Left ventricle myocardium inferior (tissue), 1 donor: ENCODE data around the gene EYA2. TPM values are rescaled to one million over a fixed set of nuclear protein-coding genes. Genes with fewer than 3 reads are reported as not detected.
"Not testable (repeated sequence)": the region's sequence is repeated elsewhere in the genome, so short reads cannot be mapped to it uniquely, and the experiment has no call there.

Source experiments
- DNase-seq: peaks from one replicate; pipeline ENCODE4 v3.0.0-alpha.2; 2020
- H3K27ac ChIP-seq: fragments of 200-600 bp; replicated peaks from 2 replicates; pipeline ENCODE4 v1.8.0; 2021
- H3K27me3 ChIP-seq: fragments of 200-600 bp; 2 replicates; pipeline ENCODE4 v1.8.0; 2021; ENCODE audit warnings: low read depth
- H3K36me3 ChIP-seq: fragments of 200-600 bp; 2 replicates; pipeline ENCODE4 v1.8.0; 2021
- H3K4me1 ChIP-seq: fragments of 200-600 bp; 2 replicates; pipeline ENCODE4 v1.8.0; 2021
- H3K4me3 ChIP-seq: fragments of 200-600 bp; 2 replicates; pipeline ENCODE4 v1.8.0; 2021; ENCODE audit warnings: mild to moderate bottlenecking, moderate library complexity
- H3K9me3 ChIP-seq: fragments of 200-600 bp; replicated peaks from 2 replicates; pipeline ENCODE4 v1.8.0; 2021
- CTCF ChIP-seq: fragments of 200-600 bp; IDR thresholded peaks from 2 replicates; pipeline ENCODE4 v1.8.0; 2021; ENCODE audit warnings: antibody characterized with exemption, mild to moderate bottlenecking, borderline replicate concordance
- intact Hi-C: fragments of 100-400 bp; cut with micrococcal nuclease; formaldehyde crosslinking; loops from one replicate; pipeline ENCODE4 v1.11.0; 2022
- total RNA-seq: library from RNA; stranded (reverse); fragmentation: NEBNext Ultra II Directional; extraction: Animal tissue kit (Norgen Biotek cat#: 25700); gene quantifications from one replicate; pipeline ENCODE4 v1.2.1, GENCODE V29; 2021
- donor health status: DM: no; HTN: yes; CAD: no; lungs with severe emphysema.

The EYA2 gene
- total RNA-seq, 1 donor from 2014 or later: 0.63 TPM

DNA sequence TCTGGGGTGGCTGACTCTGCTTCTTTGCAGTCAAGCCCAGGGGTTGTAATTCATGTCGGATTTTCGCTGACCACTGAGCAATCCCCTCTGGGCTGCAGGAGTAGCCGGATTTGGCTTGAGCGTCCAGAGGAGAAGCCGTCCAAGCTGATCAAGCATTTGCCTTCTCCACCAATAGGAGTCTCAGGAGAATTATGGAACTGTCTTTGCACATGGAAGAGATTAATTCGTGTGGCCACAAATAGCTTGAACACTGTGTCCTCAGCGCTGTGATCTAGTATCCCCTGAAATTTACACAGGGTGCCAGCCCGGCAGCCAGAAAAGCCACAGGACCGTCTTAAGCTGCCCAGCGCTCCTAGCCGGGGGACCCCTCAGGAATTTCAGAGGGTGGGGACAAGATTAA, 37.1 kb downstream of the EYA2 start:
- no peak for TF ChIP-seq CTCF
- Histone ChIP-seq H3K9me3 (no peaks in the 10 kb centered on the region), H3K27me3 (peaks cover 60% of the 10 kb centered on the region), H3K27ac (no peak overlapping the region), H3K36me3 (no peaks in the 10 kb centered on the region), H3K4me3 (no peak overlapping the region), H3K4me1 (peaks cover 16% of the 10 kb centered on the region)
- DNase-seq: no peak
- intact Hi-C loops: no loop called here

DNA sequence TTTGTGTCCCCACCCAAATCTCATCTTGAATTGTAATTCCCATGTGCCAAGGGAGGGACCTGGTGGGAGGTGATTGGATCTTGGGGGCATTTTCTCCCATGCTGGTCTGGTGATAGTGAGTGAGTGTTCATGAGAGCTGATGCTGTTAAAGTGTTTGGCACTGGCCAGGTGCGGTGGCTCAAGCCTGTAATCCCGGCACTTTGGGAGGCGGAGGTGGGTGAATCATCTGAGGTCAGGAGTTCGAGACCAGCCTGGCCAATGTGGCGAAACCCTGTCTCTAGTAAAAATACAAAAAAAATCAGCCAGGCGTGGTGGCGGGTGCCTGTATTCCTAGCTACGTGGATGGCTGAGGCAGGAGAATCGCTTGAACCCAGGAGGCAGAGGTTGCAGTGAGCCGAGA, 37.8 kb downstream of the EYA2 start:
- H3K27ac ChIP-seq, DNase-seq, H3K9me3 ChIP-seq, intact Hi-C loops, H3K4me3 ChIP-seq, H3K36me3 ChIP-seq: not testable (repeated sequence)
- peaks cover 16% of the 10 kb centered on the region for H3K4me1 ChIP-seq
- peaks cover 63% of the 10 kb centered on the region for H3K27me3 ChIP-seq

- intact Hi-C loops: no loop called here
Measured at GRCh38 chr20:46933150-46933549, 38.5 kb downstream of the EYA2 start.

GRCh38 chr20:46934746-46935287, 40.2 kb downstream of the EYA2 start:
- Histone ChIP-seq H3K27ac (no peak overlapping the region), H3K9me3 (no peaks in the 10 kb centered on the region), H3K27me3 (peaks cover 57% of the 10 kb centered on the region), H3K4me1 (peaks cover 16% of the 10 kb centered on the region), H3K4me3 (no peak overlapping the region), H3K36me3 (no peaks in the 10 kb centered on the region)
- TF ChIP-seq CTCF: no peak
- no peak for DNase-seq
- intact Hi-C loops: no loop called here

More at GRCh38 chr20:46933150-46933549, 38.5 kb downstream of the EYA2 start:
- H3K27ac ChIP-seq: no peak overlapping the region
- no peaks in the 10 kb centered on the region for H3K9me3 ChIP-seq
- no peak for DNase-seq
- TF ChIP-seq CTCF: no peak
- no peaks in the 10 kb centered on the region for H3K36me3 ChIP-seq
- no peak overlapping the region for H3K4me3 ChIP-seq
- H3K27me3 ChIP-seq: peaks cover 63% of the 10 kb centered on the region
- peaks cover 16% of the 10 kb centered on the region for H3K4me1 ChIP-seq

GRCh38 chr20:46935394-46936017, 40.9 kb downstream of the EYA2 start:
- Histone ChIP-seq H3K27me3 (peaks cover 63% of the 10 kb centered on the region), H3K27ac (no peak overlapping the region), H3K9me3 (no peaks in the 10 kb centered on the region), H3K4me1 (peaks cover 16% of the 10 kb centered on the region), H3K36me3 (no peaks in the 10 kb centered on the region), H3K4me3 (no peak overlapping the region)
- intact Hi-C loops: no loop called here
- no peak for DNase-seq
- TF ChIP-seq CTCF: no peak

- intact Hi-C loops: no loop called here
- no peak overlapping the region for H3K4me3 ChIP-seq
Measured at GRCh38 chr20:46936415-46937156, 41.9 kb downstream of the EYA2 start.

More at GRCh38 chr20:46936415-46937156, 41.9 kb downstream of the EYA2 start:
- Histone ChIP-seq H3K27ac (no peak overlapping the region), H3K4me1 (peaks cover 7% of the 10 kb centered on the region), H3K27me3 (peaks cover 72% of the 10 kb centered on the region), H3K9me3 (no peaks in the 10 kb centered on the region), H3K36me3 (no peaks in the 10 kb centered on the region)
- no peak for TF ChIP-seq CTCF
- no peak for DNase-seq
